Left lung (tissue), 10 donors: ENCODE data around the gene LPAR3. TPM values are rescaled to one million over a fixed set of nuclear protein-coding genes. Genes with fewer than 3 reads are reported as not detected.

ENCODE experiments used
- ATAC-seq: fragments of 200-7000 bp; cut with Tn5 transposase; one replicate; pipeline ENCODE4 v1.9.1; 2020; ENCODE audit warnings: moderate library complexity
- DNase-seq, 4 donors: peaks; one replicate each; pipeline ENCODE4 v3.0.0-alpha.2; 2013 to 2020
- H3K27ac ChIP-seq, 2 donors: fragments of 200-600 bp; sonication (generic) in 1 of 2; one replicate each; pipeline versions ENCODE4 v1.5.0 to v1.8.0; 2020 to 2021
- H3K27me3 ChIP-seq, 2 donors: fragments of 200-600 bp; sonication (generic) in 1 of 2; one replicate each; pipeline versions ENCODE4 v1.5.0 to v1.8.0; 2020 to 2021
- H3K36me3 ChIP-seq, 2 donors: fragments of 200-600 bp; sonication (generic) in 1 of 2; one replicate each; pipeline versions ENCODE4 v1.5.0 to v1.8.0; 2020 to 2021
- H3K4me1 ChIP-seq, 2 donors: fragments of 200-600 bp; one replicate each; pipeline ENCODE4 v1.8.0; 2021
- H3K4me3 ChIP-seq, 2 donors: fragments of 200-600 bp; sonication (generic) in 1 of 2; one replicate each; pipeline versions ENCODE4 v1.5.0 to v1.8.0; 2020 to 2021; ENCODE audit warnings: mild to moderate bottlenecking in 1 of 2
- H3K9me3 ChIP-seq, 2 donors: fragments of 200-600 bp; sonication (generic) in 1 of 2; one replicate each; pipeline versions ENCODE4 v1.5.0 to v1.8.0; 2020 to 2021
- intact Hi-C, 2 donors: fragments of 100-400 bp; cut with DNase I; formaldehyde crosslinking; loops; one replicate each; pipeline versions ENCODE4 v1.11.2 to v1.14.2; 2022
- polyA plus RNA-seq, 6 donors: library from polyadenylated mRNA; unstranded; fragments of 120-200 nt; gene quantifications; one replicate each; pipeline ENCODE4 v1.2.1, GENCODE V29; 2013; ENCODE audit not compliant: insufficient read length in 6 of 6
- total RNA-seq, 2 donors: library from RNA; stranded (reverse); fragmentation: NEBNext Ultra II Directional; extraction: Animal tissue kit (Norgen Biotek cat#: 25700); gene quantifications; one replicate each; pipeline ENCODE4 v1.2.1, GENCODE V29; 2021
- TF ChIP-seq, protein P1 (sequence below), 2 donors: fragments of 200-600 bp; sonication (generic) in 1 of 2; IDR thresholded peaks; one replicate each; pipeline versions ENCODE4 v1.5.0 to v1.8.0; 2021; ENCODE audit warnings: antibody characterized with exemption in 2 of 2
- donor health status: DM: no; HTN: yes; CAD: no.
- donor health status: DM: no; HTN: no; CAD: no.

LPAR3 gene
- total and polyA plus RNA-seq, 8 donors: 0.32 to 3.7 (median 1.7) TPM

DNA sequence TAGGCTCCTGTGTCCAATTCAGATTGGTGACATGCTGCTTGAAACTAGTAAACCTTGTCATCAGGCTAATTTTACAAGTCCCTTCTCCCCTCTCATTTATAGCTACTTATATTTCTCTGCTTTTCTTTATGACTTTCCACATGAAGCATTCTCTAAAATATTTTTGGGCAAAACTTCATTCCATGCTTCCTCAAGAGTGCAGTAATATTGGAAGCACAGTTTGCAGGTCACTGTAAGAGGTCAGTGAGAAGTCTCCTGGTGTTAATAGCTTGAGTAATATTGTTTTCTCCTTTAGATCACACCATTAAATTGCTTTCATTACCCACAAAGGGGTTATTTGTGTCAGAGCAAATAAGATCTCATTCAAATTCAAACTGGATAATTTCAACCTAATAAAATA, 46.6 kb downstream of the LPAR3 start:
- no peak for DNase-seq
- H3K36me3 ChIP-seq: no peaks in the 10 kb centered on the region
- intact Hi-C loops: no loop called here
- no peaks in the 10 kb centered on the region for H3K9me3 ChIP-seq
- H3K27me3 ChIP-seq: no peaks in the 10 kb centered on the region
- H3K4me1 ChIP-seq: peaks cover 6 to 11% of the 10 kb centered on the region in 2 donors
- no peak overlapping the region for H3K4me3 ChIP-seq
- TF ChIP-seq, protein P1, sequence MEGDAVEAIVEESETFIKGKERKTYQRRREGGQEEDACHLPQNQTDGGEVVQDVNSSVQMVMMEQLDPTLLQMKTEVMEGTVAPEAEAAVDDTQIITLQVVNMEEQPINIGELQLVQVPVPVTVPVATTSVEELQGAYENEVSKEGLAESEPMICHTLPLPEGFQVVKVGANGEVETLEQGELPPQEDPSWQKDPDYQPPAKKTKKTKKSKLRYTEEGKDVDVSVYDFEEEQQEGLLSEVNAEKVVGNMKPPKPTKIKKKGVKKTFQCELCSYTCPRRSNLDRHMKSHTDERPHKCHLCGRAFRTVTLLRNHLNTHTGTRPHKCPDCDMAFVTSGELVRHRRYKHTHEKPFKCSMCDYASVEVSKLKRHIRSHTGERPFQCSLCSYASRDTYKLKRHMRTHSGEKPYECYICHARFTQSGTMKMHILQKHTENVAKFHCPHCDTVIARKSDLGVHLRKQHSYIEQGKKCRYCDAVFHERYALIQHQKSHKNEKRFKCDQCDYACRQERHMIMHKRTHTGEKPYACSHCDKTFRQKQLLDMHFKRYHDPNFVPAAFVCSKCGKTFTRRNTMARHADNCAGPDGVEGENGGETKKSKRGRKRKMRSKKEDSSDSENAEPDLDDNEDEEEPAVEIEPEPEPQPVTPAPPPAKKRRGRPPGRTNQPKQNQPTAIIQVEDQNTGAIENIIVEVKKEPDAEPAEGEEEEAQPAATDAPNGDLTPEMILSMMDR (IDR thresholded peaks at IDR 0.05): no peak
- ATAC-seq: no peak
- H3K27ac ChIP-seq: no peak overlapping the region

DNA sequence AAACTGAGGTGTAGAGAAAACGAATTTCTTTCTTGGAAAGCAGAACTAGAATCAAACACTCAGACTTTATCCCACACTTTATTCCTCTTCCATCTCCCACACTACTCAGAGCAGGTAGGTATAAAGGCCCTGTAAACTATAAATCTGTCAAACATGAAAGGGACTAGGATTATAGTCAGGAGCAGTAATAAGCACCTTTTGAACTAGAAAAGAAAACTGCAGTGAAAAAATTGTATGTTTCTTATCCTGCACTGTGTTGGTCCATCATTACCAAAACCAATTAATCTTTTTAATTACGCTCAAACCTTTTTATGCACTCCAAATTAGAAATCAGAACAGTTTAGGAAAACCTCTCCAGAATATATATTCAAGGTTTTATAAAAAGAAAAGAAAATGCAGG, 47.6 kb downstream of the LPAR3 start:
- Histone ChIP-seq H3K9me3 (no peaks in the 10 kb centered on the region), H3K27me3 (no peaks in the 10 kb centered on the region), H3K4me1 (peaks cover 6 to 11% of the 10 kb centered on the region in 2 donors), H3K4me3 (no peak overlapping the region), H3K27ac (no peak overlapping the region), H3K36me3 (no peaks in the 10 kb centered on the region)
- intact Hi-C loops: no loop called here
- TF ChIP-seq, protein P1 (IDR thresholded peaks at IDR 0.05): no peak
- ATAC-seq (no peak), DNase-seq (no peak)

DNA sequence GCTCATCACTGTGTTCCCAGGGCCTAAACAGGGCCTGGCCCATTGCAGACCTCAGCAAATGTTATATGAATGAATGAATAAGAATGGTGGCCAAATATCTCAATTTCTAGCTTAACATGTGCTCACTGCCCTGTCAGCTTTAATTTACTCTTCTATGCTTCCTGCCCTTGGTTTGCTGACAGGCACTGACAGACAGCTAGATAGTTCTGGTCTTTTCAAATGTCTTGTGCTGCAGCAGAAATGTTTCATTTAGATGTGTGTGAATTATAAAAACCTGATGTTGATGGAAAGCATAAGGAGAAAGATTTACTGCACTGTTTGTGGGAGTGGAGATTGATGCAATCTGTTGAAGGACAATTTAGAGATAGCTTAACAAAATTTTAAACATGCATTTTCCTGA, 48.9 kb downstream of the LPAR3 start:
- H3K4me1 ChIP-seq: peaks cover 6 to 11% of the 10 kb centered on the region in 2 donors
- intact Hi-C loops: no loop called here
- DNase-seq (no peak), ATAC-seq (no peak)
- no peak overlapping the region for H3K27ac ChIP-seq
- TF ChIP-seq, protein P1 (IDR thresholded peaks at IDR 0.05): no peak
- no peak overlapping the region for H3K4me3 ChIP-seq
- peaks cover 4% of the 10 kb centered on the region in 2 donors for H3K27me3 ChIP-seq
- H3K9me3 ChIP-seq: no peaks in the 10 kb centered on the region
- H3K36me3 ChIP-seq: no peaks in the 10 kb centered on the region

DNA sequence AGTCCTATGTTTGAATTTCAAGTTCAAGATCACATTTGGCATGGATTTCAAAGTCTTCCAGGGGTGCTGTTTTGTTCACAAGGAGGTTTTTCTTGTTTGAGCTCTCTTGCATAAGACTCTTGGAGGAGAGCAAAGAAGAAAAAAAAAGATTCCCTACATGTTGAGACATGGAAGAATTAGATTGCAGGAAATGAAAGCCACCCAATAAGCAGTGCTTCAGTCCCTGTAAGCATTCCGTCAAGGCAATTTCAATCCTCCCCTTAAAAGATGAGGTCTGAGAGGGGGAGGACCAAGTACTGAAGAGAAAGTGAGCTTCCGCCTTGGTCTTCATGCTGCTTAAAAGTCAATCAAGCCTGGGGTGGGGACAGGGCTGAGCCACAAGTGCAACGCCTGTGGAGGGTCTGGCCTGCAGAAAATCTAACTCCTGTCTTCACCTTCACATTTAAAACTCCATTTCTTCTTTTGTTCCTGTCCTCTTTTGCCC, 50.2 kb downstream of the LPAR3 start:
- intact Hi-C loops: no loop called here
- H3K27ac ChIP-seq: no peak overlapping the region
- DNase-seq (peak in 2 of 4 donors; percentile 28 to 72), ATAC-seq (peak; percentile 66)
- no peaks in the 10 kb centered on the region for H3K9me3 ChIP-seq
- H3K27me3 ChIP-seq: peaks cover 4% of the 10 kb centered on the region in 2 donors
- TF ChIP-seq, protein P1 (IDR thresholded peaks at IDR 0.05): no peak
- H3K4me1 ChIP-seq: peaks cover 6 to 9% of the 10 kb centered on the region in 2 donors
- H3K4me3 ChIP-seq: no peak overlapping the region
- no peaks in the 10 kb centered on the region for H3K36me3 ChIP-seq

DNA sequence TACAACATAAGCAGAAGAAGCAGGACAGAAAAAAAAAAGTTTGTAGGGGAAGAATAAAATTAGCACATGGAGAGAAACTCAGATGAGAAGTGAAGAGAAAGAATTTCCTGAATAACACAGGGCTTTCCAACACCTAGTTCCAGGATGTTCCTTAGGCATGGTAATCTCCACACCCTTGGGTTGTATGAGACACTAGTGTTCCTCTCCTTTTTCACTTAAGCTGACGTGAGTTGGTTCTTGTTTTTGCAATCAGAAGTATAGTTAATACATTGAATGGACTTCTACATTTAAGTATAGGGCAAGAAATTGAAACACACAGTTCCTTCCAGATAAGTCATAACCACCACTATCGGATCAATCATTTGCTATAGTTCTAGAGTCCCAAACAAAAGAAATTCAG, 51.0 kb downstream of the LPAR3 start:
- H3K36me3 ChIP-seq: no peaks in the 10 kb centered on the region
- H3K27me3 ChIP-seq: peaks cover 4% of the 10 kb centered on the region in 2 donors
- peaks cover 0 to under 1% of the 10 kb centered on the region in 2 donors for H3K4me1 ChIP-seq
- ATAC-seq: no peak
- DNase-seq: no peak
- intact Hi-C loops: no loop called here
- H3K27ac ChIP-seq: no peak overlapping the region
- H3K4me3 ChIP-seq: no peak overlapping the region
- H3K9me3 ChIP-seq: no peaks in the 10 kb centered on the region
- TF ChIP-seq, protein P1 (IDR thresholded peaks at IDR 0.05): no peak
